B cell (primary cell): ENCODE results near the gene MED27. TPM values are rescaled to one million over a fixed set of nuclear protein-coding genes. Genes with fewer than 3 reads are reported as not detected.

Experiments
- ATAC-seq: fragments of 200-7000 bp; cut with Tn5 transposase; one replicate; pipeline ENCODE4 v1.10.0; 2021; ENCODE audit warnings: low read depth, mild to moderate bottlenecking, moderate number of reproducible peaks, moderate library complexity
- CTCF ChIA-PET: fragments of 350-600 bp; sonication (Branson Sonifier 250); formaldehyde crosslinking; loops from one replicate; lab custom pipeline; 2021; ENCODE audit warnings: antibody characterized with exemption, inconsistent platforms; lab: Charles Lee
- POLR2A ChIA-PET: fragments of 350-600 bp; sonication (Branson Sonifier 250); formaldehyde crosslinking; loops from one replicate; lab custom pipeline; 2021; ENCODE audit warnings: antibody characterized with exemption; lab: Charles Lee
- DNase-seq: peaks from one replicate; pipeline ENCODE4 v3.0.0; 2013
- H2AFZ ChIP-seq: 2 replicates; pipeline ENCODE4 v1.6.1; 2012; ENCODE audit warnings: mild to moderate bottlenecking, low read depth, low read length; ENCODE audit not compliant: insufficient read depth, poor library complexity, severe bottlenecking
- H3K27ac ChIP-seq, 2 donors: 1 replicate in 1 of 2; 2 replicates in 1 of 2; pipeline ENCODE4 v1.5.1; 2012 to 2013; ENCODE audit warnings: low read length in 2 of 2, mild to moderate bottlenecking in 2 of 2, moderate library complexity in 1 of 2
- H3K27me3 ChIP-seq, 4 experiments: fragments of 200-600 bp in 1 of 4; sonication (generic) in 1 of 4; replicated peaks in 1 of 4; 1 replicate in 2 of 4; 2 replicates in 2 of 4; pipeline versions ENCODE4 v1.6.1 to v1.7.0; 2013 to 2016; ENCODE audit warnings: low read length in 3 of 4, mild to moderate bottlenecking in 2 of 4, mixed read lengths in 1 of 4, moderate library complexity in 1 of 4; ENCODE audit not compliant: insufficient read depth in 4 of 4, control insufficient read depth in 3 of 4; ENCODE audit errors: control extremely low read depth in 1 of 4
- H3K36me3 ChIP-seq, 2 experiments: replicated peaks in 1 of 2; 1 replicate in 1 of 2; 2 replicates in 1 of 2; pipeline versions ENCODE4 v1.6.1 to v1.7.1; 2013; ENCODE audit warnings: low read length in 1 of 2; ENCODE audit not compliant: insufficient read depth in 2 of 2, control insufficient read depth in 1 of 2; ENCODE audit errors: control extremely low read depth in 1 of 2, extremely low read depth in 1 of 2
- H3K4me1 ChIP-seq, 2 donors: fragments of 200-600 bp in 1 of 2; sonication (generic) in 1 of 2; 1 replicate in 1 of 2; 2 replicates in 1 of 2; pipeline versions ENCODE4 v1.5.1 to v1.6.1; 2013 to 2017; ENCODE audit warnings: low read length in 2 of 2; ENCODE audit not compliant: control insufficient read depth in 2 of 2, insufficient read depth in 2 of 2
- H3K4me2 ChIP-seq: replicated peaks from 2 replicates; pipeline ENCODE3; 2012; ENCODE audit warnings: mild to moderate bottlenecking, low read depth, low read length; ENCODE audit not compliant: poor library complexity, severe bottlenecking
- H3K4me3 ChIP-seq, 5 experiments: fragments of 200-600 bp in 1 of 5; sonication (generic) in 1 of 5; 1 replicate in 3 of 5; 2 replicates in 2 of 5; pipeline versions ENCODE4 v1.5.1 to v1.7.0; 2011 to 2016; ENCODE audit warnings: low read length in 4 of 5, mild to moderate bottlenecking in 4 of 5, low read depth in 2 of 5, control low read depth in 1 of 5, moderate library complexity in 1 of 5; ENCODE audit not compliant: insufficient read depth in 1 of 5; ENCODE audit errors: control extremely low read depth in 1 of 5, extremely low read depth in 1 of 5
- H3K79me2 ChIP-seq: fragments of 200-600 bp; sonication (generic); one replicate; pipeline ENCODE4 v1.6.0; 2016; ENCODE audit warnings: low read length; ENCODE audit not compliant: control insufficient read depth, insufficient read depth
- H3K9ac ChIP-seq: fragments of 200-600 bp; sonication (generic); 2 replicates; pipeline ENCODE4 v1.6.1; 2017; ENCODE audit warnings: mild to moderate bottlenecking, low read length, moderate library complexity
- H3K9me3 ChIP-seq, 3 donors: one replicate each; pipeline versions ENCODE4 v1.6.1 to v1.7.1; 2013; ENCODE audit warnings: low read length in 2 of 3; ENCODE audit not compliant: control insufficient read depth in 2 of 3, insufficient read depth in 1 of 3; ENCODE audit errors: control extremely low read depth in 1 of 3
- H4K20me1 ChIP-seq: 2 replicates; pipeline ENCODE4 v1.6.0; 2012; ENCODE audit warnings: mild to moderate bottlenecking, low read length; ENCODE audit not compliant: insufficient read depth, control insufficient read depth, poor library complexity, severe bottlenecking
- H3K27ac Mint-ChIP-seq: one replicate; pipeline ENCODE4 v1.8.0; 2021; ENCODE audit warnings: mixed read lengths
- H3K27me3 Mint-ChIP-seq: one replicate; pipeline ENCODE4 v1.8.0; 2021; ENCODE audit warnings: mixed read lengths
- H3K4me1 Mint-ChIP-seq: one replicate; pipeline ENCODE4 v1.8.0; 2021; ENCODE audit warnings: mixed read lengths
- H3K4me3 Mint-ChIP-seq: one replicate; pipeline ENCODE4 v1.8.0; 2021; ENCODE audit warnings: mixed read lengths
- H3K9me3 Mint-ChIP-seq: one replicate; pipeline ENCODE4 v1.8.0; 2022; ENCODE audit warnings: mixed read lengths; ENCODE audit not compliant: insufficient read depth
- EZH2 ChIP-seq: IDR thresholded peaks from 2 replicates; pipeline ENCODE4 v1.6.1; 2012; ENCODE audit warnings: borderline replicate concordance, low read depth, mild to moderate bottlenecking, moderate library complexity, low read length; ENCODE audit not compliant: insufficient read depth, poor library complexity, severe bottlenecking
- WGBS: methylation state at CpG from one replicate; pipeline ENCODE4 v1.1.5; 2013; ENCODE audit warnings: missing lambda C conversion rate; ENCODE audit not compliant: insufficient coverage; 5-methylcytosine and 5-hydroxymethylcytosine counted together
- intact Hi-C: fragments of 100-400 bp; cut with micrococcal nuclease; formaldehyde crosslinking; loops from one replicate; pipeline ENCODE4 v1.10.0; 2022
- polyA plus RNA-seq: library from polyadenylated mRNA; depleted of rRNA; stranded (reverse); fragments of >200 nt; gene quantifications from 2 replicates; pipeline ENCODE4 v1.2.3, GENCODE V29; 2012
- total RNA-seq, 2 donors: library from RNA; stranded (reverse); fragments of 120-200 nt in 1 of 2; gene quantifications; 1 replicate in 1 of 2; 2 replicates in 1 of 2; pipeline versions ENCODE4 v1.2.3 to v1.2.4, GENCODE V29; 2013 to 2022
- TF ChIP-seq, protein P1 (sequence below): fragments of 200-600 bp; IDR thresholded peaks from one replicate; pipeline ENCODE4 v1.8.0; 2022; ENCODE audit warnings: antibody characterized with exemption, mild to moderate bottlenecking

Gene MED27
- total and polyA plus RNA-seq, 2 donors (not counting 1 experiment from before 2014, with no cell fraction given) = 17.4 to 17.7 TPM

- POLR2A ChIA-PET = no interaction called here
- no peaks in the 10 kb centered on the region for H3K4me1 Mint-ChIP-seq
- Histone ChIP-seq H3K4me1 (no peaks in the 10 kb centered on the region), H3K4me3 (no peak overlapping the region), H3K27ac (no peak overlapping the region), H3K9me3 (no peaks in the 10 kb centered on the region), H3K4me2 (no peak overlapping the region), H3K9ac (no peak overlapping the region), H3K27me3 (no peaks in the 10 kb centered on the region), H3K36me3 (peaks cover 0 to 9% of the 10 kb centered on the region in 2 experiments), H3K79me2 (no peaks in the 10 kb centered on the region), H4K20me1 (peaks cover 6% of the 10 kb centered on the region), H2AFZ (no peak overlapping the region)
- whole genome bisulfite sequencing = 92% methylated on average over 1 of the region's 3 CpGs
- CTCF ChIA-PET = no interaction called here
- no peak overlapping the region for H3K27ac Mint-ChIP-seq
- no peak for DNase-seq
- intact Hi-C loops = no loop called here
- no peaks in the 10 kb centered on the region for H3K27me3 Mint-ChIP-seq
- no peak overlapping the region for H3K4me3 Mint-ChIP-seq
- TF ChIP-seq, protein P1, sequence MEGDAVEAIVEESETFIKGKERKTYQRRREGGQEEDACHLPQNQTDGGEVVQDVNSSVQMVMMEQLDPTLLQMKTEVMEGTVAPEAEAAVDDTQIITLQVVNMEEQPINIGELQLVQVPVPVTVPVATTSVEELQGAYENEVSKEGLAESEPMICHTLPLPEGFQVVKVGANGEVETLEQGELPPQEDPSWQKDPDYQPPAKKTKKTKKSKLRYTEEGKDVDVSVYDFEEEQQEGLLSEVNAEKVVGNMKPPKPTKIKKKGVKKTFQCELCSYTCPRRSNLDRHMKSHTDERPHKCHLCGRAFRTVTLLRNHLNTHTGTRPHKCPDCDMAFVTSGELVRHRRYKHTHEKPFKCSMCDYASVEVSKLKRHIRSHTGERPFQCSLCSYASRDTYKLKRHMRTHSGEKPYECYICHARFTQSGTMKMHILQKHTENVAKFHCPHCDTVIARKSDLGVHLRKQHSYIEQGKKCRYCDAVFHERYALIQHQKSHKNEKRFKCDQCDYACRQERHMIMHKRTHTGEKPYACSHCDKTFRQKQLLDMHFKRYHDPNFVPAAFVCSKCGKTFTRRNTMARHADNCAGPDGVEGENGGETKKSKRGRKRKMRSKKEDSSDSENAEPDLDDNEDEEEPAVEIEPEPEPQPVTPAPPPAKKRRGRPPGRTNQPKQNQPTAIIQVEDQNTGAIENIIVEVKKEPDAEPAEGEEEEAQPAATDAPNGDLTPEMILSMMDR = no peak
- no peak for TF ChIP-seq EZH2
- no peak for ATAC-seq
- peaks cover 5% of the 10 kb centered on the region for H3K9me3 Mint-ChIP-seq
Measured at GRCh38 chr9:131934673-131935072, 145.0 kb downstream of the MED27 start.

DNA sequence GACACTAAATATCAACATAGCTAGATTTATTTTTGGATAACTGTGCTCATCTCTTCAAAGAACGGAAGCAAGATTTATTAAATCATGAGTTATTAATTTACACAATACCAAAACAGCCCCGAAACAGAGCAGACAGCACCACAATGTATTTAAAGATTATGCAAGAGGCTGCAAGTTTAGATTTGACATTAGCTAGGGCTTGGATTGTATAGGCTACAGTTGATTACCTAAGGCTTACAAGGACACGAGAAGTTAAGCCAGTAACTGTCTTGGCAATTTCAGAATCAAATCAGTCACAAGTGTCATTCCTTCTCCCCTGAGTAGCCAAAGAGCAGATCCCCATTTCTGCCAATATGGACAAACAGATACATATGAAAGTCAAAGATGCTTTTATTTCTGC lies 152.6 kb downstream of the MED27 start:
- ATAC-seq (no peak), DNase-seq (no peak)
- no peaks in the 10 kb centered on the region for H3K4me1 Mint-ChIP-seq
- H3K27ac ChIP-seq = no peak overlapping the region
- no peak overlapping the region for H3K9ac ChIP-seq
- no peak overlapping the region for H3K27ac Mint-ChIP-seq
- H3K79me2 ChIP-seq = peaks cover 9% of the 10 kb centered on the region
- no peaks in the 10 kb centered on the region for H3K27me3 ChIP-seq
- peaks cover 0 to 3% of the 10 kb centered on the region in 2 experiments for H3K36me3 ChIP-seq
- no peaks in the 10 kb centered on the region for H3K9me3 Mint-ChIP-seq
- ChIA-PET CTCF (no interaction called here), POLR2A (no interaction called here)
- H3K9me3 ChIP-seq = no peaks in the 10 kb centered on the region
- H3K4me2 ChIP-seq = no peak overlapping the region
- intact Hi-C loops = no loop called here
- no peak for TF ChIP-seq EZH2
- TF ChIP-seq, protein P1 = no peak
- H3K4me1 ChIP-seq = no peaks in the 10 kb centered on the region
- H4K20me1 ChIP-seq = peaks cover 6% of the 10 kb centered on the region
- H3K27me3 Mint-ChIP-seq = no peaks in the 10 kb centered on the region
- no peak overlapping the region for H2AFZ ChIP-seq
- 100% methylated on average over 1 of the region's 3 CpGs for WGBS
- no peak overlapping the region for H3K4me3 Mint-ChIP-seq
- no peak overlapping the region for H3K4me3 ChIP-seq
